Gastrocnemius medialis (tissue), 4 donors: ENCODE results near the gene ROR2.

Experiments
- POLR2A ChIP-seq, 2 donors: fragments of 450-650 bp; IDR thresholded peaks; one replicate each; pipeline ENCODE4 v1.6.1; 2017; ENCODE audit warnings: antibody characterized with exemption in 2 of 2, mild to moderate bottlenecking in 2 of 2, moderate library complexity in 2 of 2
- TF ChIP-seq, protein P1 (sequence below), 5 experiments: fragments of 450-650 bp in 3 of 5; fragments of 200-600 bp in 2 of 5; sonication (generic) in 2 of 5; IDR thresholded peaks in 4 of 5; conservative IDR thresholded peaks in 1 of 5; 1 replicate in 4 of 5; 2 replicates in 1 of 5; pipeline ENCODE4 v1.5.1; 2016 to 2019; ENCODE audit warnings: antibody characterized with exemption in 5 of 5, mild to moderate bottlenecking in 3 of 5, moderate library complexity in 3 of 5

DNA sequence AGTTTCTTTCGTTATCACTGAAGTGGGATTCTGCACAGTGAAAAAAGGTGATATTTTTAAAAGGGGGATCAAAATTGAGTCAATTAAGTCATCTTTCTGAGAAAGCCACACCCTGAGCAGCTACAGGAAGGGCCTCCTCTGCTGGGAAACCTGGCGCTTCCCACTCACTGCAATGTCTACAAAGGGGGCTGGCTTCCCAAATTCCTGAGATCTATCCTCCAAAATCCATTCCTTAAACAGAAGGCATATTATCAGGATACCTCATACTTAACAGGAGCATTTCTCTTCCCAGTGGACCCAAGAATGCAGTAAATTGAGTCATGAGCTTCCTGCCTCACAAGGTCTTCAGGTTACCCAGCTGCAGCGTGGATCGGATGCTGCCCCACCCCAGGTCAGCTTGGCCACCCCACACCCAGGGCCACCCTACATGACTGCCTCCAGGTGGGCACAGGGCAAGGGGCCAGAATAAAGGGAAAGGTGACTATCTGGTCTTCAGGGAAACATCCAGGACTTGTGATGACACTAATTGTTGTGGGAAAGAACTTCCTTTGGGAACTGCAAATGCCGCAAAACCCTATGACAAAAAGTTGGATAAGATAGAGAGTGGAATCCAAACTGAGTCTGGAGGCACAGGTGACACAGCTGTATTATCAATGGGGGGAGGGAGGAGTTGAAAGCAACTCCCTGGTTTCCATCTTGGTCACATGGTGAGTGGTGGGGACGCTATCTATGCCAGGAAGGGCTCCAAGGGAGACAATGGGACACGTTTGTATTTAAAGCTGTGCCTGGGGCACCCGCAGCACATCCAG lies 42.3 kb downstream of the ROR2 start:
- TF ChIP-seq, protein P1, sequence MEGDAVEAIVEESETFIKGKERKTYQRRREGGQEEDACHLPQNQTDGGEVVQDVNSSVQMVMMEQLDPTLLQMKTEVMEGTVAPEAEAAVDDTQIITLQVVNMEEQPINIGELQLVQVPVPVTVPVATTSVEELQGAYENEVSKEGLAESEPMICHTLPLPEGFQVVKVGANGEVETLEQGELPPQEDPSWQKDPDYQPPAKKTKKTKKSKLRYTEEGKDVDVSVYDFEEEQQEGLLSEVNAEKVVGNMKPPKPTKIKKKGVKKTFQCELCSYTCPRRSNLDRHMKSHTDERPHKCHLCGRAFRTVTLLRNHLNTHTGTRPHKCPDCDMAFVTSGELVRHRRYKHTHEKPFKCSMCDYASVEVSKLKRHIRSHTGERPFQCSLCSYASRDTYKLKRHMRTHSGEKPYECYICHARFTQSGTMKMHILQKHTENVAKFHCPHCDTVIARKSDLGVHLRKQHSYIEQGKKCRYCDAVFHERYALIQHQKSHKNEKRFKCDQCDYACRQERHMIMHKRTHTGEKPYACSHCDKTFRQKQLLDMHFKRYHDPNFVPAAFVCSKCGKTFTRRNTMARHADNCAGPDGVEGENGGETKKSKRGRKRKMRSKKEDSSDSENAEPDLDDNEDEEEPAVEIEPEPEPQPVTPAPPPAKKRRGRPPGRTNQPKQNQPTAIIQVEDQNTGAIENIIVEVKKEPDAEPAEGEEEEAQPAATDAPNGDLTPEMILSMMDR (IDR thresholded peaks at IDR 0.05 in 4 of 5, conservative IDR thresholded peaks at IDR 0.05 in 1 of 5), result no peak
- no peak for TF ChIP-seq POLR2A (IDR thresholded peaks at IDR 0.05)
